ENCODE results near the gene MRPS10. TPM values are rescaled to one million over a fixed set of nuclear protein-coding genes. Genes with fewer than 3 reads are reported as not detected.

The MRPS10 gene
- total RNA-seq, 1 donor from 2014 or later, result 35.7 TPM

GRCh38 chr6:42251500-42251899 is 33.8 kb upstream of the MRPS10 start:
- Mint-ChIP-seq H3K36me3 (ENCODE audit: low read depth) (no peaks in the 10 kb centered on the region), H3K4me1 (no peaks in the 10 kb centered on the region), H3K9me3 (no peaks in the 10 kb centered on the region), H3K27ac (no peak overlapping the region), H3K27me3 (no peaks in the 10 kb centered on the region), H3K4me3 (no peak overlapping the region)
- intact Hi-C loops (cut with micrococcal nuclease), result no loop called here
- TF ChIP-seq CTCF (IDR thresholded peaks at IDR 0.05), result no peak
- no peak for DNase-seq
- no peak for ATAC-seq (ENCODE audit: low read depth)
- POLR2A ChIA-PET, result interaction anchor here (0.6 kb wide), 1 partner anchor 10 kb away, joined by 7 read pairs; no protein-coding TSS in a partner anchor
- CTCF ChIA-PET, result no interaction called here

GRCh38 chr6:42250274-42250931 is 32.7 kb upstream of the MRPS10 start:
- CTCF ChIA-PET, result no interaction called here
- DNase-seq (no peak), ATAC-seq (ENCODE audit: low read depth) (no peak)
- Mint-ChIP-seq H3K4me1 (no peaks in the 10 kb centered on the region), H3K27ac (no peak overlapping the region), H3K36me3 (ENCODE audit: low read depth) (no peaks in the 10 kb centered on the region), H3K4me3 (no peak overlapping the region), H3K27me3 (no peaks in the 10 kb centered on the region), H3K9me3 (no peaks in the 10 kb centered on the region)
- POLR2A ChIA-PET, result interaction anchor here (0.6 kb wide), 1 partner anchor 9 kb away, joined by 7 read pairs; no protein-coding TSS in a partner anchor
- no peak for TF ChIP-seq CTCF (IDR thresholded peaks at IDR 0.05)
- intact Hi-C loops (cut with micrococcal nuclease), result no loop called here

- intact Hi-C loops (cut with micrococcal nuclease), result no loop called here
- ChIA-PET CTCF (no interaction called here), POLR2A (no interaction called here)
- no peak overlapping the region for H3K4me3 Mint-ChIP-seq
- DNase-seq (no peak), ATAC-seq (ENCODE audit: low read depth) (no peak)
- no peaks in the 10 kb centered on the region for H3K36me3 Mint-ChIP-seq (ENCODE audit: low read depth)
- H3K9me3 Mint-ChIP-seq, result no peaks in the 10 kb centered on the region
- no peaks in the 10 kb centered on the region for H3K4me1 Mint-ChIP-seq
- no peak overlapping the region for H3K27ac Mint-ChIP-seq
- TF ChIP-seq CTCF (IDR thresholded peaks at IDR 0.05), result no peak
- H3K27me3 Mint-ChIP-seq, result no peaks in the 10 kb centered on the region
Measured at GRCh38 chr6:42249279-42249678, 31.6 kb upstream of the MRPS10 start.

GRCh38 chr6:42243046-42243445 is 25.4 kb upstream of the MRPS10 start:
- CTCF ChIA-PET, result no interaction called here
- no peaks in the 10 kb centered on the region for H3K27me3 Mint-ChIP-seq
- no peak overlapping the region for H3K4me3 Mint-ChIP-seq
- no peaks in the 10 kb centered on the region for H3K9me3 Mint-ChIP-seq
- H3K27ac Mint-ChIP-seq, result no peak overlapping the region
- ATAC-seq (ENCODE audit: low read depth), result no peak
- no peaks in the 10 kb centered on the region for H3K36me3 Mint-ChIP-seq (ENCODE audit: low read depth)
- intact Hi-C loops (cut with micrococcal nuclease), result no loop called here
- no peak for DNase-seq
- TF ChIP-seq CTCF (IDR thresholded peaks at IDR 0.05), result no peak
- POLR2A ChIA-PET, result no interaction called here
- H3K4me1 Mint-ChIP-seq, result peaks cover 7% of the 10 kb centered on the region

- H3K36me3 Mint-ChIP-seq (ENCODE audit: low read depth), result no peaks in the 10 kb centered on the region
- no peak overlapping the region for H3K27ac Mint-ChIP-seq
- intact Hi-C loops (cut with micrococcal nuclease), result no loop called here
- H3K27me3 Mint-ChIP-seq, result no peaks in the 10 kb centered on the region
- CTCF ChIA-PET, result no interaction called here
- ATAC-seq (ENCODE audit: low read depth) (no peak), DNase-seq (no peak)
- H3K4me3 Mint-ChIP-seq, result no peak overlapping the region
- no peak for TF ChIP-seq CTCF (IDR thresholded peaks at IDR 0.05)
- H3K9me3 Mint-ChIP-seq, result no peaks in the 10 kb centered on the region
- peaks cover 7% of the 10 kb centered on the region for H3K4me1 Mint-ChIP-seq
- POLR2A ChIA-PET, result no interaction called here
Measured at GRCh38 chr6:42241915-42242314, 24.3 kb upstream of the MRPS10 start.

Measured in activated B cell treated with CpG ODN at 0.5 μM for 24 hours (primary cell).